Skeletal muscle satellite cell (primary cell): Measurements from ENCODE around the gene INTS1.

Source experiments
- H3K27me3 ChIP-seq: 2 replicates; pipeline ENCODE4 v1.7.0; 2013; ENCODE audit warnings: low read length; ENCODE audit not compliant: control insufficient read depth, insufficient read depth
- H3K36me3 ChIP-seq: 2 replicates; pipeline ENCODE4 v1.7.0; 2013; ENCODE audit warnings: mild to moderate bottlenecking, control low read depth, low read length; ENCODE audit not compliant: insufficient read depth
- H3K4me1 ChIP-seq: 2 replicates; pipeline ENCODE4 v1.7.0; 2013; ENCODE audit warnings: low read length; ENCODE audit not compliant: control insufficient read depth, insufficient read depth
- H3K4me2 ChIP-seq: 2 replicates; pipeline ENCODE4 v1.7.0; 2013; ENCODE audit warnings: mild to moderate bottlenecking, low read length
- H3K4me3 ChIP-seq: 2 replicates; pipeline ENCODE4 v1.7.0; 2013; ENCODE audit warnings: low read length
- H3K9ac ChIP-seq: 2 replicates; pipeline ENCODE4 v1.7.0; 2013; ENCODE audit warnings: mild to moderate bottlenecking, low read depth, low read length, moderate library complexity
- H3K9me3 ChIP-seq: replicated peaks from 2 replicates; pipeline ENCODE4 v1.7.0; 2013; ENCODE audit warnings: mild to moderate bottlenecking, control low read depth, low read length

Gene INTS1

DNA sequence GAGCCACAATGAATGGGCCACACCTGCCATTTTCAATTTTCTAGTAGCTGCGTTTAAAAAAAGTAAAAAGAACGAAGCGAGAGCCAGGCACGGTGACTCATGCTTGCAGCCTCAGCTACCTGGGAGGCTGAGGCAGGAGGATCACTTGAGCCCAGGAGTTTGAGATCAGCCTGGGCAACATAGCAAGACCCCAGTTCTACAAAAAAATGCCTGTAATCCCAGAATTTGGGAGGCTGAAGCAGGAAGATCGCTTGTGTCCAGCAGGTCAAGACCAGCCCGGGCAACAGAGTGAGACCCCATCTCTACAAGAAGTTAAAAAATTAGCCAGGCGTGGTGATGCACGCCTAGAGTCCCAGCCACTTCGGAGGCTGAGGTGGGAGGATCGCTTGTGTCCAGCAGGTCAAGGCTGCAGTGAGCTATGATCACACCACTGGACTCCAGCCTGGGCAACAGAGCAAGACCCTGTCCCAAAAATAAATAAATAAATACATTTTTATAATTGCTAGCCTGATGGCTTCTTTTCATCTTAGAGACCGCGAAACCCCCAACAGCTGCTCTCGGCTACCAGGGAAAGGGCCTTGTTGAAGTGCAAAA lies 77.0 kb downstream of the INTS1 start:
- Histone ChIP-seq H3K36me3 (no peaks in the 10 kb centered on the region), H3K4me3 (no peak overlapping the region), H3K27me3 (peaks cover 51% of the 10 kb centered on the region), H3K9me3 (no peaks in the 10 kb centered on the region), H3K4me1 (no peaks in the 10 kb centered on the region), H3K9ac (no peak overlapping the region), H3K4me2 (no peak overlapping the region)

DNA sequence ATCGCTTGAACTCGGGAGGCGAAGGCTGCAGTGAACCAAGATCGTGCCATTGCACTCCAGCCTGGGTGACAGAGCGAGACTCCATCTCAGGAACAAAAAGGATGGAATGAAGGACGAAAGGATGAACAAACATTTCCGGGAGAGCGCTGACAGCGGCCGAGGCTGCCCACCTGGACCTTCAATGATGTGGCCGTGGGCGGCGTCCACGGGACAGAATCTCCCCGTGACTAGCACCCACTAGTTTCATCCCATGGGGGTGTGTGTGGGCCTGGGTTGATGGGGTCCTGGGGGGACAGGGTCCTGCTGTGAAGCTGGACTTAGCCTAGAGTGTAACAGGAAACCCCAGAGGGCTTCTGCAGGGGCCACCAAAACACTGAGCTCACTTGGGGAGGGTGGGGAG lies 77.7 kb downstream of the INTS1 start:
- H3K4me2 ChIP-seq = no peak overlapping the region
- no peak overlapping the region for H3K9ac ChIP-seq
- peaks cover 53% of the 10 kb centered on the region for H3K27me3 ChIP-seq
- H3K9me3 ChIP-seq = no peaks in the 10 kb centered on the region
- H3K4me1 ChIP-seq = no peaks in the 10 kb centered on the region
- H3K36me3 ChIP-seq = no peaks in the 10 kb centered on the region
- H3K4me3 ChIP-seq = no peak overlapping the region

DNA sequence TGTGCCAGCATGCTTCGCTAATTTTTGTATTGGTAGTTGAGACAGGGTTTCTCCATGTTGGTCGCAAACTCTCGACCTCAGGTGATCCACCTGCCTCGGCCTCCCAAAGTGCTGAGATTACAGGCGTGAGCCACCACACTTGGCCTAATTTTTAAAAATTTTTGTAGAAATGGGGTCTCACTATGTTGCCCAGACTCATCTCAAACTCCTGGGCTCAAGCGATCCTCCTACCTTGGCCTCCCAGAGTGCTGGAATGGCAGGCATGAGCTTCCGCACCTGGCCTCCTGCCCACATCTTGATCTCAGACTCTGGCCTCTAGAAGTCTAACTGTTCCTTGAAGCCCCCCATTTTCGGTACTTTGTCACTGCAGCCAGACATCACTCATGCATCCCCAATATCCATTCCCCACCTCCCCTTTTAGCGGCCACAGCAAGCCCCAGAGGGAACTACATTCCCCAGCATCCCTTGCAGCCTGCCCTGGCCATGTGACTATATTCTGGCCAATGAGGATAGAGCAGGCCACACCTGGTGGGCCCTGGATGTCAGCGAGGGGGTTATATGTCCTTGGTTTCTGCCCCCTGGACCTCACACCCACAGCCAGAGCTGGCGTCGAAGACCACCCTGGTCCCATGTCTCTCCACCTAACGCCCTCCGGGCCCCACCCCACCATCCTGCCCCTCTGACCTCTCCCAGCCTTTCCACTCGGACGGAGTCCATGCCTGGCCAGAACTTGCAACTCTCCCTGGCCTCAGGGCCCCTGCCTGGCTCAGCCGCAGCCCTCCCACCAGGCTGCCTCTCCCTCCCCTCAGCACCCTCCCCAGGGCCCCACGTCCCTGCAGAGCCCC lies 78.7 kb downstream of the INTS1 start:
- Histone ChIP-seq H3K4me1 (no peaks in the 10 kb centered on the region), H3K4me3 (no peak overlapping the region), H3K27me3 (peaks cover 54% of the 10 kb centered on the region), H3K36me3 (no peaks in the 10 kb centered on the region), H3K9ac (no peak overlapping the region), H3K9me3 (no peaks in the 10 kb centered on the region), H3K4me2 (no peak overlapping the region)

DNA sequence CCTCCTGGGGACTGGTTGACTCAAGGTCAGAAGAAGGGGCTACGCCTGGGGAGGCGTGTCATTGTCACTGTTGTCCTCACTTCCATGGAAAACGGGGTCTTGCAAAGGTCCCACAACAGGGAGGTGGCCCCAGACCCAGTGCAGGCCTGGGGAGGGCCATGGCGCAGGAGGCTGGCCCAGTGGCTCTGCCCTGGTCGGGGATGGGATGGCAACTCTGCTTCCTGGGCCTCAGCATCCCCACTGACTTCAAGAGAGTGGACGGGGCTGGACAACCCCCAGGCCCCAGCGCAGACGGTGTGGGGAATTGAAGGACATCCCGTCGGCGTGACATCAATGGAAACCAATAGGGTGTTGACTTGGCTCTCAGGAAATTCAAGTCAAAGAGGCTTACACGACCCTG lies 80.1 kb downstream of the INTS1 start:
- H3K36me3 ChIP-seq = no peaks in the 10 kb centered on the region
- H3K4me3 ChIP-seq = no peak overlapping the region
- H3K9ac ChIP-seq = no peak overlapping the region
- H3K4me2 ChIP-seq = no peak overlapping the region
- H3K4me1 ChIP-seq = no peaks in the 10 kb centered on the region
- no peaks in the 10 kb centered on the region for H3K9me3 ChIP-seq
- peaks cover 50% of the 10 kb centered on the region for H3K27me3 ChIP-seq

DNA sequence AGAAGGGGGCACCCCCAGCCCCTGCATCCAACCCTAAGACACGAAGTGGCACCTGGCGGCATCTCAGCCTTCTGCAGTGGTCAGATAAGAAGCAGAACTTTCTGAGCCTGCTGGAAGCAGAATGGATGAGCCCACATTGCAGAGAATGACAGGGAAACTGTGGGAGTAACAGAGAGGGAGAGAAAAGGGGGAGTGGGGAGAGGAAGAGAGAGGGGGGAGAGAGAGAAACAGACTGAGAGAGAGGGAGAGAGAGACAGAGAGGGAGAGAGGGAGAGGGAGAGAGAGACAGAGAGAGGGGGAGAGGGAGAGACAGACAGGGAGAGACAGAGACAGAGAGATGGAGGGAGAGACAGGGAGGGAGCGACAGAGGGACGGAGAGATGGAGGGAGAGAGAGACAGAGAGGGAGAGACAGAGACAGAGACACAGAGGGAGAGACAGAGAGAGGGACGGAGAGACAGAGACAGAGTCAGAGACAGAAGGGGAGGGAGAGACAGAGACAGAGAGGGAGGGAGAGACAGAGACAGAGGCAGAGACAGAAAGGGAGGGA lies 80.9 kb downstream of the INTS1 start:
- H3K4me3 ChIP-seq = no peak overlapping the region
- H3K4me2 ChIP-seq = no peak overlapping the region
- no peaks in the 10 kb centered on the region for H3K36me3 ChIP-seq
- peaks cover 46% of the 10 kb centered on the region for H3K27me3 ChIP-seq
- H3K4me1 ChIP-seq = no peaks in the 10 kb centered on the region
- H3K9ac ChIP-seq = no peak overlapping the region
- no peaks in the 10 kb centered on the region for H3K9me3 ChIP-seq

DNA sequence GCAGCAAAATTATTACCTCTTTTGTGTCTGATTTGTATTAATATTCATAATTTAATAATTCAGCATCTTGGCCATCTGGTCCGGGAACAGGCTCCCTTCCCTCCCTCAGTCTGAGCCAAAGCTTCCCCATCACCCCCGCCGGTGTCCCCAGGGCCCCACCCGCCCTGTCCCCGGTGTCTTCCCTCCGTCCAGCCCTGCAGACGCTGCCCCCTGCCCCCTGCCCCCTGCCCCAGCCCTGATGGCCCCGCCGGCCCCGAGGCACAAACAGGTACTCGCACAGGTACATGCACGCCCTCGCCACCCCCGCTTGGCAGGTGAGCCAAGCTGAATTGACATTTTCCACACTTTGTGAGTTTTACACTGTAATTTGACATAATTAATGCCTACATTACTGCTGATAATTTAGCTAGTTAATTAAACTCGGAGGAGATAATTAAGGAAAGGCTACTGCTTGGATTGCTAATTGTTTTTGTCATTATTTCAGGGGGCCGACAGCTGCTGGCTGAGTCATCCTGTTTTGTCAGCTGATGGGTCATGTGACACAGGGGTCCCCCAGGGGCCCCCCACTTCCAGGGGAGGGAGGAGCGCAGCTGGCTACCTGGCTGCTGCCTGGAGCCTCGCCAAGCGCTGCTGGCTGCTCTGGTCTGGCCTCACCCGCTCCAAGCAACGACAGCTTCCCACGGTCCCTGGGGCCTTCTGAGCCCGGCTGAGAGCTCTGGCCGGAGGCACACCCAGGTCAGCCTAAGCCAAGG lies 81.5 kb downstream of the INTS1 start:
- Histone ChIP-seq H3K9me3 (no peaks in the 10 kb centered on the region), H3K27me3 (peaks cover 45% of the 10 kb centered on the region), H3K9ac (no peak overlapping the region), H3K4me3 (no peak overlapping the region), H3K36me3 (no peaks in the 10 kb centered on the region), H3K4me2 (no peak overlapping the region), H3K4me1 (peaks cover 6% of the 10 kb centered on the region)

DNA sequence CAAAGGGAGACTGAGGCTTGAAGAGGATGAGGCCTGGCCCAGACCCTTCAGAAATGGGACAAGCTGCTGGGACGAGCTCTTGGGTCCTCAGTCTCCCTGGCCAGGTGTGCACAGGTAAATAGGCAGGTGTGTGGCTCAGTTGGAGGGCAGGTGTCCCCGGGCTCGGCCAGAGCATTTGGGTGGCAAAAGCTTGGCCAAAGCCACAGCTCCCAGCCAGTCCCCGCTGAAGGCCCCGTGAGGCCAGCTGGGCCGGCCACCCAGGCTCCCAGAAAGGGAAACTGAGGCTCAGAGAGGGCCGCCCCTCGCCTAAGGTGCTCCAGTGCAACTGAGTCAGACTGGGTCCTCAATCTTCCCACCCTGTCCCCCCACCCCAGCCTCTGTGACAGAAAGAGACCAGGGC lies 82.2 kb downstream of the INTS1 start:
- Histone ChIP-seq H3K9ac (no peak overlapping the region), H3K4me3 (no peak overlapping the region), H3K4me2 (no peak overlapping the region), H3K4me1 (peaks cover 11% of the 10 kb centered on the region), H3K27me3 (peaks cover 38% of the 10 kb centered on the region), H3K9me3 (no peaks in the 10 kb centered on the region), H3K36me3 (no peaks in the 10 kb centered on the region)

DNA sequence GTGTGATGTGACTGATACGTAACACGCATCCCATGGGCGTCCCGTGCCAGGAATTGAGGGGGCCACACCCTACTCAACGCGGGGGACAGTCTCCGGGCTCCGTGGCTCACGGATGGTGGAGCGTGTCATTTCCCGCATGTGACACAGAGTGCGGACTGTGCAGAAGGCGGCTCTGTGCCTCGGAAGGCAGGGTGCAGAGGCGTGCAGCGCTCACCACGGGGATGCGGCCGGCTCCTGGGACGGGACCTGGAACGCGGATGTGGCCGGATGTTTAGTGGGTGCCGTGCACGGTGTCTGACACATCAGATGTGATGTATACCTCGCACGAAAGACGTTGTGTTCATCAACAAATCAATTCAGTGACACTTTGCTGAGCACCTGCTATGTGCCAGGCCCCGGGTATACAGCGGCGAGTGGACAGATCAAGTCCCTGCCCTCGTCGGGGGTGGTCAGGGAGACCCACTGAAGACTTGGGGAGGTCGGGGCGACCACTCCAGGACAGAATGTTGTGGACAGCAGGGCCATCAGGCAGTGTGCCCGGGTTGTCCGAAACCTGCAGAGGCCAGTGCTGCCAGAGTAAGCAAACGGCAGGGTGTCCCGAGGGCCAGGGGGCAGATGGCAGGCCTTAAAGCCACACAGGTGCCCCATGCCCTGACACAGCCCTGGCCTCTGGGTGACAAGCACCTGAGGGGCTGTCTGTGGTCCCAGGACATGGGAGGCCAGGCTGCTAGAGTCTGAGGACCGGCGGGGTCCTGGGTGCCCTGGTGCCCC lies 83.0 kb downstream of the INTS1 start:
- no peaks in the 10 kb centered on the region for H3K36me3 ChIP-seq
- no peak overlapping the region for H3K9ac ChIP-seq
- peaks cover 11% of the 10 kb centered on the region for H3K4me1 ChIP-seq
- no peak overlapping the region for H3K4me2 ChIP-seq
- no peaks in the 10 kb centered on the region for H3K9me3 ChIP-seq
- H3K4me3 ChIP-seq = no peak overlapping the region
- H3K27me3 ChIP-seq = peaks cover 43% of the 10 kb centered on the region
